HL-60 (cell line): ENCODE data around the gene MBTD1.

Experiments used
- CTCF ChIP-seq: IDR thresholded peaks from one replicate; pipeline ENCODE4 v1.5.1; 2011; ENCODE audit warnings: low read length, control low read depth, inconsistent platforms; ENCODE audit not compliant: insufficient read depth
- POLR2AphosphoS5 ChIP-seq: IDR thresholded peaks from 2 replicates; pipeline ENCODE4 v1.6.1; 2012; ENCODE audit warnings: low read depth

- TF ChIP-seq POLR2AphosphoS5 (no peak), CTCF (no peak)
Measured at GRCh38 chr17:51184124-51184523, 75.7 kb downstream of the MBTD1 start.
